Measurements from ENCODE around the gene METTL27.
"Not testable (repeated sequence)": the region's sequence is repeated elsewhere in the genome, so short reads cannot be mapped to it uniquely, and the experiment has no call there.

METTL27 gene

DNA sequence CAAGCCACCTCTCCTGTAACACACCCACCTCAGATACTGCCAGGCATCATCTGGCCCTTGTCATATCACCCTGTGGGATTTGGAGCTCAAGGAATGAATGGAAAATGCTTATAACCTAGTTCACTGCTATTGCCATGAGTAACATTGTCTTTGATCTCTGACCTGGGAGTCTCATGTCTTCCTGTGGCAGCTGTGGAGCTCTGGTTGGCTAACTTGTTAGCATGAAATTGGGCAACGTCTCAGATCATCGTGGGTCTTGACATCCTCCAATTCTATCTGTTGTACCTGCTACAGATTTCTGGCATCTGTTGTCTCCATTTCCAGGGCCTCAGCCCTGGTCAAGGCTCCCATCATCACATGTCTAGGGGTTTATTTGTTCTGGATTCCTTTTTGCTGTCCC, 16.5 kb upstream of the METTL27 start:
- POLR2A ChIA-PET: no interaction called here
- DNase-seq (ENCODE audit: extremely low spot score): no peak
- CTCF ChIA-PET: no interaction called here
- TF ChIP-seq, protein P1, sequence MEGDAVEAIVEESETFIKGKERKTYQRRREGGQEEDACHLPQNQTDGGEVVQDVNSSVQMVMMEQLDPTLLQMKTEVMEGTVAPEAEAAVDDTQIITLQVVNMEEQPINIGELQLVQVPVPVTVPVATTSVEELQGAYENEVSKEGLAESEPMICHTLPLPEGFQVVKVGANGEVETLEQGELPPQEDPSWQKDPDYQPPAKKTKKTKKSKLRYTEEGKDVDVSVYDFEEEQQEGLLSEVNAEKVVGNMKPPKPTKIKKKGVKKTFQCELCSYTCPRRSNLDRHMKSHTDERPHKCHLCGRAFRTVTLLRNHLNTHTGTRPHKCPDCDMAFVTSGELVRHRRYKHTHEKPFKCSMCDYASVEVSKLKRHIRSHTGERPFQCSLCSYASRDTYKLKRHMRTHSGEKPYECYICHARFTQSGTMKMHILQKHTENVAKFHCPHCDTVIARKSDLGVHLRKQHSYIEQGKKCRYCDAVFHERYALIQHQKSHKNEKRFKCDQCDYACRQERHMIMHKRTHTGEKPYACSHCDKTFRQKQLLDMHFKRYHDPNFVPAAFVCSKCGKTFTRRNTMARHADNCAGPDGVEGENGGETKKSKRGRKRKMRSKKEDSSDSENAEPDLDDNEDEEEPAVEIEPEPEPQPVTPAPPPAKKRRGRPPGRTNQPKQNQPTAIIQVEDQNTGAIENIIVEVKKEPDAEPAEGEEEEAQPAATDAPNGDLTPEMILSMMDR (IDR thresholded peaks at IDR 0.05; ENCODE audit: control extremely low read depth, extremely low read depth, low read depth, missing control alignments): no peak

DNA sequence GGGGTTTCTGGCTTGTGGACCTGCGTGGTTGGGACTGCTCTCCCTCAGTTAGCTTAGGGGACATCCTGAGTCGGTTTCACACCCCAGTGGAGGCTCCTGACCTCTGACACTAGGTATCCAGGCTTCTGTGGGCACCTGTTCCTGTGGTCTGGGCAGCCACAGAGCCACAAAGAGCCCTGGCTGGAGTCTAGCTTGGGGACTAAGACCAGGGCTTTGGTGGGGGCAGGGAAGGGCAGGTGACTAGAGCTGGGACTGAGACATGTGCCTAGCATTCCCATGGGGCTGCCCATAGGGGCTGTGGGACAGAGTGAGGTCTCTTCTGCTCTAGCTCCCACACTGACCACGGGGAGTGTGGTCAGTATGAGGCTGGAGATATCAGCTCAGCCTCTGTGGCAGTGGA, 14.6 kb upstream of the METTL27 start:
- TF ChIP-seq, protein P1 (IDR thresholded peaks at IDR 0.05; ENCODE audit: control extremely low read depth, extremely low read depth, low read depth, missing control alignments): no peak
- CTCF ChIA-PET: interaction anchor here (0.9 to 4.7 kb wide), 9 partner anchors 8 to 49 kb away, joined by 3 to 27 read pairs (median 5); no protein-coding TSS in a partner anchor
- no peak for DNase-seq (ENCODE audit: extremely low spot score)
- POLR2A ChIA-PET: no interaction called here

DNA sequence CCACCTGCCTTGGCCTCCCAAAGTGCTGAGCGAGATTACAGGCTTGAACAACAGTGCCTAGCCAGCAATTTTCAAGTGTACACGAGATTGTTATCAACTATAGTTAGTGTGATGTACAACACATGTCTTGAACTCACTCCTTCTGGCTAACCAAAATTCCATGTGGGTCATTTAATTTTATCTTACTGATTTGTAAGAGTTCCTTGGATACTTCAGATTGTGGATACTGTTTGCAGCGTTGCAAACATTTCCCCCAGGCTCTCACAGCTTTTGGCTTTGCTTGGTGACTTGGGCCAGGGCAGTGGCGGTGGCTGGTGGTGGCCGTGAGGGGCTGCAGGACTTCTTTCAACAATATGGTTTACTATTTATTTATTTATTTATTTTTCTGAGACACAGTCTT, 10.2 kb upstream of the METTL27 start:
- POLR2A ChIA-PET: no interaction called here
- no peak for DNase-seq (ENCODE audit: extremely low spot score)
- TF ChIP-seq, protein P1 (IDR thresholded peaks at IDR 0.05; ENCODE audit: control extremely low read depth, extremely low read depth, low read depth, missing control alignments): no peak
- CTCF ChIA-PET: no interaction called here

DNA sequence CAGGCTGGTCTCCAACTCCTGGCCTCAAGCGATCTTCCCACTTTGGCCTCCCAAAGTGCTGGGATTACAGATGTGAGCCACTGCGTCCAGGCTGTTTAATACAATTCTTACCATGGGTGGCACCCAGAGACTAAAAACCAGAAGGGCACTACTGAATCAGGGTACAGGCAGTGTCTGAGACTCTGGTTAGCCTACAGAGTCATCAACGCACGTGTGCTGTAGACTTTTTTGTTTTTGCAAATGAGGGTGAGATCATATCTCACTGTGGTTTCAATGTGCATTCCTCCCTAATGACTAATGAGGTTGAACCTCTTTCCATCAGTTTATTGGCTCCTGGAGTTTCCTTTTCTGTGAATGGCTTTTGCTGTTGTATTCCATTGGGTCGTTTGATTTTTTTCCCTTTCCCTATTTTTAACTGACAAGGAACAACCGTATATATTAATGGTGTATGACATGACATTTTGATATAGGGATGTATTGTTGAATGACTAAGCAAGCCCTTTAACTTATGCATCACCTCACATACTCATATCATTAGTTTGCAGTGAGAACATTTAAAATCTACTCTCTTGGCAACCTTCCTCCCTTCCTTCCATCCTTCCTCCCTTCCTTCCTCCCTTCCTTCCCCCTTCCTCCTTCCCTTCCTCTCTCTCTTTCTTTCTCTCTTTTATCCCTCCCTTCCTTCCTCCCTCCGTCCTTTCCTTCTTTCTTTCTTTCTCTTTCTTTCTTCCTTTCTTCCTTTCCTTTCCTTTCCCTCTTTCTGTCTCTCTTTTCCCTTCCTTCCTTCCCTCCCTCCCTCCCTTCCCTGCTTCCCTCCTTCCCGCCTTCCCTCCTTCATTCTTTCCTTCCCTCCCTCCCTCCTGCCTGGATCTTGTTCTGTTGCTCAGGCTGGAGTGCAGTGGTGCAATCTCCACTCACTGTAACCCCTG, 9.4 kb upstream of the METTL27 start:
- DNase-seq (ENCODE audit: extremely low spot score): peak; percentile 67
- CTCF ChIA-PET: interaction anchor here (0.6 to 1.4 kb wide), 5 partner anchors 11 to 245 kb away, joined by 3 to 6 read pairs (median 3); no protein-coding TSS in a partner anchor
- TF ChIP-seq, protein P1 (IDR thresholded peaks at IDR 0.05; ENCODE audit: control extremely low read depth, extremely low read depth, low read depth, missing control alignments): no peak
- POLR2A ChIA-PET: no interaction called here

DNA sequence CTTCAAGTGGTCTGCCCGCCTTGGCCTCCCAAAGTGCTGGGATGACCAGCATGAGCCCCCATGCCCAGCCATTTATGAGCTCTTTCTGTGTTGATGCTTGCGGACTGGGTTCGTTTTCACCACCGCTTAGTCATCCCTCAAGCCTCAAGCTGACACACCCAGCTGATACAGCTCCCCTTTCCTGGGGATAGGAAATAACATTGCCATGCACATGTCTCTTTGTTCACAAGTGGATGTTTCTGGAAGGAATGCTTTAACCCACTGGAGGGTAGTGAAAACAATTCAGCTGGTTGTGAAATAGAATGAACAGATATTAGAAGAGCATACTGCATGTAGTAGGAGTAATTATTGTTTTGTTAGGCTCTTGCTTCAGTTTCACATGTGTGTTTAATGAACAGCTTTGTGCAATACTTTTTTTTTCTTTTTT, 8.5 kb upstream of the METTL27 start:
- CTCF ChIA-PET: interaction anchor here (0.6 to 1.4 kb wide), 8 partner anchors 10 to 244 kb away, joined by 3 to 6 read pairs (median 3); partner anchors contain the start of gene ABHD11
- DNase-seq (ENCODE audit: extremely low spot score): no peak
- POLR2A ChIA-PET: interaction anchor here (0.7 kb wide), 1 partner anchor 357 kb away, joined by 3 read pairs; no protein-coding TSS in a partner anchor
- TF ChIP-seq, protein P1 (IDR thresholded peaks at IDR 0.05; ENCODE audit: control extremely low read depth, extremely low read depth, low read depth, missing control alignments): no peak

DNA sequence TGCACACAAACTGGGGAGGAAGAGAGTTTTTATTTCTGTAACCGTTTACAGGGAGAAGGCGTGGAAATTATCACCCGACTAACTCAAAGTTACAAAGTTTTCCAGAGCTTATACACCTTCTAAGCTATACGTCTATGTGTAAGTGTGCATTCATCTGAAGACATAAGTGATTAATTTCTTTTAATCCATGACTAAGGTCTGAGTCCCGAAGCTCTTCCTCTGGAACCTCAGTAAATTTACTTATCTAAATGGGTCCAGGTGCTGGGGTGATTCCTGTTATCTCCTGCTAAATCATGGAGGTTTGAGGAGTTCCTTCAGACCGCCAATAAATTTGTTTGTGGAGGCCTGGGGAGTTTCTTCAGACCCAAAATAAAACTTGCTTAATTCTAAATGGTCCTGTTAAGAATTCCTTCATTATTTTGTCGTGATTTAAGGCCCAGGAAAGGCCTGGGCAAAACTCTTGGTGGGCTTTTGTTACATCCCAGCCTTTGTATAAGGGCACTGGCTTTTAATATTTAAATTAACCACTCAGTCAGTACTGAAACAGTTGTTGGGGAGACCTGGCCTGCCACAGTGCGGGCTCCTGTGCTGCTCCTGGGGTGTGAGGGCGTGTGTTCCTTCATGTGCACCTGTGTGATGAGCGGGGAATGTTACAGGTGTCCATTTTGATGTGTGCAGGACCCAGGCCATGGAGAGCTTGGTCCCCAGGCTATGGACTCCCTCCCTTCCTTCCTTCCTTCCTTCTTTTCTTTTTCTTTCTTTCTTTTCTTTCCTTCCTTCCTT, 5.8 kb upstream of the METTL27 start:
- ChIA-PET POLR2A (no interaction called here), CTCF (interaction anchor here (0.6 to 1.8 kb wide), 4 partner anchors 8 to 517 kb away, joined by 3 to 7 read pairs (median 3); no protein-coding TSS in a partner anchor)
- DNase-seq (ENCODE audit: extremely low spot score): no peak
- TF ChIP-seq, protein P1 (IDR thresholded peaks at IDR 0.05; ENCODE audit: control extremely low read depth, extremely low read depth, low read depth, missing control alignments): no peak

DNA sequence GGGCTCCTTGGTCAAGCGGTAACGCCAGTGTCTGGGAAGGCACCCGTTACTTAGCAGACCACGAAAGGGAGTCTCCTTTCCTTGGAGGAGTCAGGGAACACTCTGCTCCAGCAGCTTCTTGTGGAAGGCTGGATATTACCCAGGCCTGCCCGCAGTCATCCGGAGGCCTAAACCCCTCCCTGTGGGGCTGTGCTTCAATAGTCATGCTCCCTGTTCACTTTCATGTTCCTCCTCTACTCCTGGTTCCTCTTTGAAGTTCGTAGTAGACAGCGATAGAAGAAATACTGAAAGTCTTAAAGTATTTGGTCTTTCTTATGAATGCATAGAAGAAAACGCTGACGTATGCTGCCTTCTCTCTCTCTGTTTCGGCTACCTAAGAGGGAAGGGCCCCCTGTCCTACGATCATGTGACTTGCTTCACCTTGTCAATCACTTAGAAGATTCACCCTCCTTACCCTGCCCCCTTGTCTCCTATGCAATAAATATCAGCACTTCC, 3.4 kb upstream of the METTL27 start:
- POLR2A ChIA-PET; CTCF ChIA-PET; DNase-seq (ENCODE audit: extremely low spot score): not testable (repeated sequence)
